HEK293 (cell line): Measurements from ENCODE around the gene CPEB3.

Source experiments
- CTCF ChIA-PET: fragments of 350-600 bp; formaldehyde crosslinking; extraction: SDS; loops from one replicate; lab custom pipeline; 2021; ENCODE audit warnings: antibody characterized with exemption; lab: Yijun Ruan, JAX
- POLR2A ChIA-PET: fragments of 300-600 bp; formaldehyde crosslinking; extraction: SDS; loops from one replicate; lab custom pipeline; 2020; ENCODE audit warnings: antibody characterized with exemption, inconsistent platforms; lab: Yijun Ruan, JAX
- H3K27ac ChIP-seq: fragments of 200-500 bp; sonication (Bioruptor generic); 2 replicates; pipeline ENCODE4 v1.5.1; 2014; ENCODE audit warnings: low read depth, low read length, control low read depth, inconsistent platforms; ENCODE audit errors: extremely low read depth
- H3K36me3 ChIP-seq, 2 experiments: fragments of 200-500 bp in 1 of 2; sonication (Bioruptor generic) in 1 of 2; 1 replicate in 1 of 2; 2 replicates in 1 of 2; pipeline ENCODE4 v1.5.1; 2014 to 2017; ENCODE audit warnings: inconsistent platforms in 2 of 2, low read length in 2 of 2; ENCODE audit not compliant: control insufficient read depth in 2 of 2, insufficient read depth in 1 of 2
- H3K4me1 ChIP-seq: fragments of 200-500 bp; sonication (Bioruptor generic); 2 replicates; pipeline ENCODE4 v1.5.1; 2014; ENCODE audit warnings: mild to moderate bottlenecking, low read length, inconsistent platforms; ENCODE audit not compliant: control insufficient read depth, insufficient read depth
- H3K4me3 ChIP-seq: 2 replicates; pipeline ENCODE4 v1.5.1; 2011; ENCODE audit warnings: low read depth, mild to moderate bottlenecking, control low read depth, low read length, moderate library complexity
- H3K9me3 ChIP-seq: fragments of 200-500 bp; sonication (Bioruptor generic); 2 replicates; pipeline ENCODE4 v1.5.1; 2014; ENCODE audit warnings: low read depth, low read length, inconsistent platforms; ENCODE audit not compliant: control insufficient read depth, insufficient read depth
- HOXA7 ChIP-seq: sonication (generic); formaldehyde crosslinking; IDR thresholded peaks from 2 replicates; pipeline ENCODE4 v1.8.1; 2022; ENCODE audit warnings: missing genetic modification reagents, borderline replicate concordance
- KLF17 ChIP-seq: fragments of 450-650 bp; formaldehyde crosslinking; IDR thresholded peaks from 2 replicates; pipeline ENCODE4 v1.5.1; 2016; ENCODE audit warnings: missing biosample characterization, missing genetic modification characterization
- KLF8 ChIP-seq: fragments of 450-650 bp; formaldehyde crosslinking; IDR thresholded peaks from 2 replicates; pipeline ENCODE4 v1.5.1; 2016; ENCODE audit warnings: missing biosample characterization, missing genetic modification characterization
- PRDM4 ChIP-seq: fragments of 450-650 bp; formaldehyde crosslinking; IDR thresholded peaks from 2 replicates; pipeline ENCODE4 v1.5.1; 2017; ENCODE audit warnings: missing biosample characterization, missing genetic modification characterization
- PRDM6 ChIP-seq: fragments of 450-650 bp; formaldehyde crosslinking; IDR thresholded peaks from 2 replicates; pipeline ENCODE4 v1.5.1; 2017; ENCODE audit warnings: missing biosample characterization, missing genetic modification characterization
- SCRT1 ChIP-seq: fragments of 450-650 bp; formaldehyde crosslinking; IDR thresholded peaks from 2 replicates; pipeline ENCODE4 v1.5.1; 2016; ENCODE audit warnings: missing biosample characterization, missing genetic modification characterization, borderline replicate concordance
- SP3 ChIP-seq: fragments of 450-650 bp; formaldehyde crosslinking; IDR thresholded peaks from 2 replicates; pipeline ENCODE4 v1.5.1; 2016; ENCODE audit warnings: missing biosample characterization, missing genetic modification characterization
- ZBTB20 ChIP-seq: fragments of 450-650 bp; formaldehyde crosslinking; IDR thresholded peaks from 2 replicates; pipeline ENCODE4 v1.5.1; 2016; ENCODE audit warnings: missing biosample characterization, missing genetic modification characterization
- ZNF155 ChIP-seq: fragments of 450-650 bp; formaldehyde crosslinking; IDR thresholded peaks from 2 replicates; pipeline ENCODE4 v1.5.1; 2016; ENCODE audit warnings: missing biosample characterization, missing genetic modification characterization
- ZNF174 ChIP-seq: fragments of 450-650 bp; formaldehyde crosslinking; IDR thresholded peaks from 2 replicates; pipeline ENCODE4 v1.5.0; 2017; ENCODE audit warnings: missing biosample characterization, mild to moderate bottlenecking, missing genetic modification characterization
- ZNF398 ChIP-seq: fragments of 450-650 bp; formaldehyde crosslinking; IDR thresholded peaks from 2 replicates; pipeline ENCODE4 v1.5.1; 2017; ENCODE audit warnings: missing biosample characterization, missing genetic modification characterization
- ZNF473 ChIP-seq: fragments of 450-650 bp; formaldehyde crosslinking; IDR thresholded peaks from 2 replicates; pipeline ENCODE4 v1.5.1; 2017; ENCODE audit warnings: missing biosample characterization, missing genetic modification characterization
- ZNF621 ChIP-seq: fragments of 450-650 bp; formaldehyde crosslinking; IDR thresholded peaks from 2 replicates; pipeline ENCODE4 v1.5.1; 2017; ENCODE audit warnings: missing biosample characterization, missing genetic modification characterization
- ZNF670 ChIP-seq: fragments of 450-650 bp; formaldehyde crosslinking; IDR thresholded peaks from 2 replicates; pipeline ENCODE4 v1.5.1; 2016; ENCODE audit warnings: missing biosample characterization, missing genetic modification characterization, low read depth
- ZNF843 ChIP-seq: fragments of 450-650 bp; formaldehyde crosslinking; IDR thresholded peaks from 2 replicates; pipeline ENCODE4 v1.5.1; 2016; ENCODE audit warnings: missing biosample characterization, missing genetic modification characterization
- ZSCAN4 ChIP-seq: fragments of 450-650 bp; formaldehyde crosslinking; IDR thresholded peaks from 2 replicates; pipeline ENCODE4 v1.5.1; 2017; ENCODE audit warnings: missing biosample characterization, missing genetic modification characterization
- TF ChIP-seq, protein P1 (sequence below): fragments of 450-650 bp; formaldehyde crosslinking; IDR thresholded peaks from 2 replicates; pipeline ENCODE4 v1.5.1; 2016; ENCODE audit warnings: missing biosample characterization, missing genetic modification characterization
- TF ChIP-seq, protein P2 (sequence below): fragments of 450-650 bp; IDR thresholded peaks from 2 replicates; pipeline ENCODE4 v1.5.1; 2018; ENCODE audit warnings: missing biosample characterization, missing genetic modification characterization
- TF ChIP-seq, protein P3 (sequence below): fragments of 450-650 bp; formaldehyde crosslinking; IDR thresholded peaks from 2 replicates; pipeline ENCODE4 v1.5.1; 2016; ENCODE audit warnings: missing biosample characterization, missing genetic modification characterization

Gene CPEB3

GRCh38 chr10:92200564-92200963, 90.3 kb downstream of the CPEB3 start:
- CTCF ChIA-PET = interaction anchor here (0.6 kb wide), 2 partner anchors 136 to 788 kb away, joined by 4 to 7 read pairs; no protein-coding TSS in a partner anchor
- peak; percentile 47; the same call in 1 of the 2 replicates for TF ChIP-seq KLF8 (tag by site-specific recombination)
- TF ChIP-seq, protein P1, sequence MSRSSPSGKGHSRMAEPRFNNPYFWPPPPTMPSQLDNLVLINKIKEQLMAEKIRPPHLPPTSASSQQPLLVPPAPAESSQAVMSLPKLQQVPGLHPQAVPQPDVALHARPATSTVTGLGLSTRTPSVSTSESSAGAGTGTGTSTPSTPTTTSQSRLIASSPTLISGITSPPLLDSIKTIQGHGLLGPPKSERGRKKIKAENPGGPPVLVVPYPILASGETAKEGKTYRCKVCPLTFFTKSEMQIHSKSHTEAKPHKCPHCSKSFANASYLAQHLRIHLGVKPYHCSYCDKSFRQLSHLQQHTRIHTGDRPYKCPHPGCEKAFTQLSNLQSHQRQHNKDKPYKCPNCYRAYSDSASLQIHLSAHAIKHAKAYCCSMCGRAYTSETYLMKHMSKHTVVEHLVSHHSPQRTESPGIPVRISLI (tag by site-specific recombination) = 0 out of 2 replicates have a peak, but pooled peaks have one; percentile 22
- TF ChIP-seq ZBTB20 = peak; percentile 29; the same call in 1 of the 2 replicates
- no peak for TF ChIP-seq PRDM4 (tag by site-specific recombination)
- peak; percentile 66 for TF ChIP-seq PRDM6 (tag by site-specific recombination)
- POLR2A ChIA-PET = no interaction called here

DNA sequence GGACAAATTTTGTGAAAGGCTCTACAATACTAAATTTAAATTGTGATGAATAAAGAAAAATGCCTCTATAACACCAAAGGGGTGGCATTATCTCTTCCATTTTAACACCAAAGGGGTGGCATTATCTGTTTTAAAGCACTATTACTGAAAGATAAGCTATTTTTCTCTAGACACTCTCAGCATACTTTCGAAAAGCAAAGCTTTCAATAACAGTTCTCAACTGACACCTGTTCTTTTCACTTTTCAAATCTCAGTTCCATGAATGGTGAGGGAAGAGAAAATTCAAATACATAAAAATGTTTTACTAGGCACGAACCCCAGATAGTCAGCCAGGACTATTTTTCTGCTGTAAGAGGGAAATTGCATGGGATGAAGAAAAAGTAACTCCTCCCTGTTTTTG, 103.8 kb downstream of the CPEB3 start:
- Histone ChIP-seq H3K4me1 (no peaks in the 10 kb centered on the region), H3K4me3 (no peak overlapping the region), H3K36me3 (no peaks in the 10 kb centered on the region; a peak in 1 of 3 replicates), H3K27ac (no peak overlapping the region), H3K9me3 (no peaks in the 10 kb centered on the region)
- POLR2A ChIA-PET = no interaction called here
- CTCF ChIA-PET = no interaction called here
- TF ChIP-seq, protein P2, sequence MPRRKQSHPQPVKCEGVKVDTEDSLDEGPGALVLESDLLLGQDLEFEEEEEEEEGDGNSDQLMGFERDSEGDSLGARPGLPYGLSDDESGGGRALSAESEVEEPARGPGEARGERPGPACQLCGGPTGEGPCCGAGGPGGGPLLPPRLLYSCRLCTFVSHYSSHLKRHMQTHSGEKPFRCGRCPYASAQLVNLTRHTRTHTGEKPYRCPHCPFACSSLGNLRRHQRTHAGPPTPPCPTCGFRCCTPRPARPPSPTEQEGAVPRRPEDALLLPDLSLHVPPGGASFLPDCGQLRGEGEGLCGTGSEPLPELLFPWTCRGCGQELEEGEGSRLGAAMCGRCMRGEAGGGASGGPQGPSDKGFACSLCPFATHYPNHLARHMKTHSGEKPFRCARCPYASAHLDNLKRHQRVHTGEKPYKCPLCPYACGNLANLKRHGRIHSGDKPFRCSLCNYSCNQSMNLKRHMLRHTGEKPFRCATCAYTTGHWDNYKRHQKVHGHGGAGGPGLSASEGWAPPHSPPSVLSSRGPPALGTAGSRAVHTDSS (tag by site-specific recombination) = no peak
- no peak for TF ChIP-seq ZNF670 (tag by site-specific recombination)
- TF ChIP-seq ZNF473 (tag by site-specific recombination) = no peak
- TF ChIP-seq ZNF398 (tag by site-specific recombination) = no peak
- no peak for TF ChIP-seq ZSCAN4 (tag by site-specific recombination)
- TF ChIP-seq SCRT1 (tag by site-specific recombination) = no peak
- TF ChIP-seq ZNF621 (tag by site-specific recombination) = no peak
- TF ChIP-seq KLF17 = no peak
- TF ChIP-seq, protein P3, sequence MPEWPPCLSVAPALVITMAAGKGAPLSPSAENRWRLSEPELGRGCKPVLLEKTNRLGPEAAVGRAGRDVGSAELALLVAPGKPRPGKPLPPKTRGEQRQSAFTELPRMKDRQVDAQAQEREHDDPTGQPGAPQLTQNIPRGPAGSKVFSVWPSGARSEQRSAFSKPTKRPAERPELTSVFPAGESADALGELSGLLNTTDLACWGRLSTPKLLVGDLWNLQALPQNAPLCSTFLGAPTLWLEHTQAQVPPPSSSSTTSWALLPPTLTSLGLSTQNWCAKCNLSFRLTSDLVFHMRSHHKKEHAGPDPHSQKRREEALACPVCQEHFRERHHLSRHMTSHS = no peak
- no peak for TF ChIP-seq ZNF155
- TF ChIP-seq ZNF843 (tag by site-specific recombination) = no peak
- TF ChIP-seq HOXA7 (CRISPR knock-in tag) = no peak
- TF ChIP-seq SP3 (tag by site-specific recombination) = no peak
- TF ChIP-seq PRDM4 (tag by site-specific recombination) = no peak
- TF ChIP-seq ZNF174 = no peak

More at GRCh38 chr10:92200564-92200963, 90.3 kb downstream of the CPEB3 start:
- H3K4me1 ChIP-seq = peaks cover 3% of the 10 kb centered on the region; the same call in 1 of the 2 replicates
- H3K4me3 ChIP-seq = no peak overlapping the region
- no peaks in the 10 kb centered on the region for H3K9me3 ChIP-seq
- H3K36me3 ChIP-seq = no peaks in the 10 kb centered on the region
- H3K27ac ChIP-seq = no peak overlapping the region
